ENCODE results near the gene DUS2.
"Not testable (repeated sequence)": the region's sequence is repeated elsewhere in the genome, so short reads cannot be mapped to it uniquely, and the experiment has no call there.

Gene DUS2

GRCh38 chr16:68090533-68090932 lies 67.4 kb downstream of the DUS2 start:
- no peaks in the 10 kb centered on the region for H3K27me3 ChIP-seq (ENCODE audit: control insufficient read depth, insufficient read depth, low read length)
- no peak overlapping the region for H3K4me3 ChIP-seq (ENCODE audit: low read length)
- H3K9me3 ChIP-seq (replicated peaks; ENCODE audit: low read length): no peaks in the 10 kb centered on the region
- H3K9ac ChIP-seq (ENCODE audit: low read depth, low read length): no peak overlapping the region
- no peaks in the 10 kb centered on the region for H3K36me3 ChIP-seq (ENCODE audit: insufficient read depth, low read length)
- no peak overlapping the region for H3K4me2 ChIP-seq (ENCODE audit: low read length)
- H3K4me1 ChIP-seq (ENCODE audit: control insufficient read depth, insufficient read depth, low read length): peaks cover 24% of the 10 kb centered on the region

GRCh38 chr16:68091380-68092261 lies 68.5 kb downstream of the DUS2 start:
- Histone ChIP-seq H3K4me1 (ENCODE audit: control insufficient read depth, insufficient read depth, low read length) (peaks cover 24% of the 10 kb centered on the region), H3K4me2 (ENCODE audit: low read length) (peak overlapping the region; percentile 0), H3K36me3 (ENCODE audit: insufficient read depth, low read length) (no peaks in the 10 kb centered on the region), H3K27me3 (ENCODE audit: control insufficient read depth, insufficient read depth, low read length) (no peaks in the 10 kb centered on the region), H3K9me3 (replicated peaks; ENCODE audit: low read length) (no peaks in the 10 kb centered on the region), H3K9ac (ENCODE audit: low read depth, low read length) (no peak overlapping the region), H3K4me3 (ENCODE audit: low read length) (no peak overlapping the region)

- H3K4me3 ChIP-seq (ENCODE audit: low read length); H3K36me3 ChIP-seq (ENCODE audit: insufficient read depth, low read length); H3K9ac ChIP-seq (ENCODE audit: low read depth, low read length); H3K4me2 ChIP-seq (ENCODE audit: low read length); H3K9me3 ChIP-seq (replicated peaks; ENCODE audit: low read length); H3K27me3 ChIP-seq (ENCODE audit: control insufficient read depth, insufficient read depth, low read length): not testable (repeated sequence)
- peaks cover 20% of the 10 kb centered on the region for H3K4me1 ChIP-seq (ENCODE audit: control insufficient read depth, insufficient read depth, low read length)
Measured at GRCh38 chr16:68092275-68092674, 69.2 kb downstream of the DUS2 start.

GRCh38 chr16:68093816-68094613 lies 70.9 kb downstream of the DUS2 start:
- H3K4me3 ChIP-seq (ENCODE audit: low read length): no peak overlapping the region
- no peaks in the 10 kb centered on the region for H3K9me3 ChIP-seq (replicated peaks; ENCODE audit: low read length)
- no peaks in the 10 kb centered on the region for H3K36me3 ChIP-seq (ENCODE audit: insufficient read depth, low read length)
- H3K4me1 ChIP-seq (ENCODE audit: control insufficient read depth, insufficient read depth, low read length): peaks cover 14% of the 10 kb centered on the region
- H3K9ac ChIP-seq (ENCODE audit: low read depth, low read length): no peak overlapping the region
- H3K27me3 ChIP-seq (ENCODE audit: control insufficient read depth, insufficient read depth, low read length): no peaks in the 10 kb centered on the region
- H3K4me2 ChIP-seq (ENCODE audit: low read length): no peak overlapping the region

- Histone ChIP-seq H3K36me3 (ENCODE audit: insufficient read depth, low read length) (no peaks in the 10 kb centered on the region), H3K27me3 (ENCODE audit: control insufficient read depth, insufficient read depth, low read length) (no peaks in the 10 kb centered on the region), H3K4me1 (ENCODE audit: control insufficient read depth, insufficient read depth, low read length) (peaks cover 14% of the 10 kb centered on the region), H3K9me3 (replicated peaks; ENCODE audit: low read length) (no peaks in the 10 kb centered on the region), H3K9ac (ENCODE audit: low read depth, low read length) (no peak overlapping the region), H3K4me2 (ENCODE audit: low read length) (no peak overlapping the region), H3K4me3 (ENCODE audit: low read length) (no peak overlapping the region)
Measured at GRCh38 chr16:68094614-68094934, 71.5 kb downstream of the DUS2 start.

GRCh38 chr16:68096491-68096890 lies 73.4 kb downstream of the DUS2 start:
- Histone ChIP-seq H3K4me3 (ENCODE audit: low read length) (no peak overlapping the region), H3K36me3 (ENCODE audit: insufficient read depth, low read length) (no peaks in the 10 kb centered on the region), H3K9ac (ENCODE audit: low read depth, low read length) (no peak overlapping the region), H3K4me1 (ENCODE audit: control insufficient read depth, insufficient read depth, low read length) (peaks cover 17% of the 10 kb centered on the region), H3K27me3 (ENCODE audit: control insufficient read depth, insufficient read depth, low read length) (no peaks in the 10 kb centered on the region), H3K9me3 (replicated peaks; ENCODE audit: low read length) (no peaks in the 10 kb centered on the region), H3K4me2 (ENCODE audit: low read length) (no peak overlapping the region)

GRCh38 chr16:68097088-68097487 lies 74.0 kb downstream of the DUS2 start:
- Histone ChIP-seq H3K4me1 (ENCODE audit: control insufficient read depth, insufficient read depth, low read length) (peaks cover 12% of the 10 kb centered on the region), H3K36me3 (ENCODE audit: insufficient read depth, low read length) (no peaks in the 10 kb centered on the region), H3K9me3 (replicated peaks; ENCODE audit: low read length) (no peaks in the 10 kb centered on the region), H3K27me3 (ENCODE audit: control insufficient read depth, insufficient read depth, low read length) (no peaks in the 10 kb centered on the region), H3K9ac (ENCODE audit: low read depth, low read length) (no peak overlapping the region), H3K4me3 (ENCODE audit: low read length) (no peak overlapping the region), H3K4me2 (ENCODE audit: low read length) (no peak overlapping the region)

- Histone ChIP-seq H3K4me3 (ENCODE audit: low read length) (no peak overlapping the region), H3K27me3 (ENCODE audit: control insufficient read depth, insufficient read depth, low read length) (no peaks in the 10 kb centered on the region), H3K9ac (ENCODE audit: low read depth, low read length) (no peak overlapping the region), H3K36me3 (ENCODE audit: insufficient read depth, low read length) (no peaks in the 10 kb centered on the region), H3K9me3 (replicated peaks; ENCODE audit: low read length) (no peaks in the 10 kb centered on the region), H3K4me2 (ENCODE audit: low read length) (no peak overlapping the region), H3K4me1 (ENCODE audit: control insufficient read depth, insufficient read depth, low read length) (peaks cover 12% of the 10 kb centered on the region)
Measured at GRCh38 chr16:68097895-68098294, 74.8 kb downstream of the DUS2 start.

GRCh38 chr16:68100488-68100887 lies 77.4 kb downstream of the DUS2 start:
- peaks cover 5% of the 10 kb centered on the region for H3K4me1 ChIP-seq (ENCODE audit: control insufficient read depth, insufficient read depth, low read length)

GRCh38 chr16:68105611-68106010 lies 82.5 kb downstream of the DUS2 start:
- H3K4me2 ChIP-seq (ENCODE audit: low read length): no peak overlapping the region
- H3K36me3 ChIP-seq (ENCODE audit: insufficient read depth, low read length): no peaks in the 10 kb centered on the region
- H3K4me1 ChIP-seq (ENCODE audit: control insufficient read depth, insufficient read depth, low read length): peaks cover under 1% of the 10 kb centered on the region
- H3K27me3 ChIP-seq (ENCODE audit: control insufficient read depth, insufficient read depth, low read length): no peaks in the 10 kb centered on the region
- H3K9me3 ChIP-seq (replicated peaks; ENCODE audit: low read length): peaks cover 4% of the 10 kb centered on the region
- H3K9ac ChIP-seq (ENCODE audit: low read depth, low read length): no peak overlapping the region
- no peak overlapping the region for H3K4me3 ChIP-seq (ENCODE audit: low read length)

More at GRCh38 chr16:68100488-68100887, 77.4 kb downstream of the DUS2 start:
- H3K9ac ChIP-seq (ENCODE audit: low read depth, low read length): no peak overlapping the region
- H3K4me3 ChIP-seq (ENCODE audit: low read length): no peak overlapping the region
- H3K4me2 ChIP-seq (ENCODE audit: low read length): no peak overlapping the region
- H3K9me3 ChIP-seq (replicated peaks; ENCODE audit: low read length): no peaks in the 10 kb centered on the region
- H3K36me3 ChIP-seq (ENCODE audit: insufficient read depth, low read length): no peaks in the 10 kb centered on the region
- H3K27me3 ChIP-seq (ENCODE audit: control insufficient read depth, insufficient read depth, low read length): no peaks in the 10 kb centered on the region

GRCh38 chr16:68107230-68107928 lies 84.3 kb downstream of the DUS2 start:
- not testable (repeated sequence) for H3K9ac ChIP-seq (ENCODE audit: low read depth, low read length); H3K4me1 ChIP-seq (ENCODE audit: control insufficient read depth, insufficient read depth, low read length); H3K36me3 ChIP-seq (ENCODE audit: insufficient read depth, low read length); H3K9me3 ChIP-seq (replicated peaks; ENCODE audit: low read length); H3K4me3 ChIP-seq (ENCODE audit: low read length); H3K27me3 ChIP-seq (ENCODE audit: control insufficient read depth, insufficient read depth, low read length); H3K4me2 ChIP-seq (ENCODE audit: low read length)
